ENCODE data around the gene OLFM1. TPM values are rescaled to one million over a fixed set of nuclear protein-coding genes. Genes with fewer than 3 reads are reported as not detected.

Gene OLFM1
- total RNA-seq, 1 donor: 4.4 TPM

- no peaks in the 10 kb centered on the region for H3K4me1 ChIP-seq (ENCODE audit: insufficient read depth, low read length)
- H3K27me3 ChIP-seq (ENCODE audit: insufficient read depth, low read length): peaks cover 14% of the 10 kb centered on the region
- no peak overlapping the region for H3K4me3 ChIP-seq (ENCODE audit: low read length)
- H3K9me3 ChIP-seq (ENCODE audit: low read depth, low read length): no peaks in the 10 kb centered on the region
Measured at GRCh38 chr9:135079018-135079417, 8.4 kb upstream of the OLFM1 start.

GRCh38 chr9:135079676-135080075, 7.8 kb upstream of the OLFM1 start:
- Histone ChIP-seq H3K4me1 (ENCODE audit: insufficient read depth, low read length) (no peaks in the 10 kb centered on the region), H3K4me3 (ENCODE audit: low read length) (no peak overlapping the region), H3K27me3 (ENCODE audit: insufficient read depth, low read length) (peaks cover 13% of the 10 kb centered on the region), H3K9me3 (ENCODE audit: low read depth, low read length) (no peaks in the 10 kb centered on the region)

GRCh38 chr9:135080286-135081263, 6.9 kb upstream of the OLFM1 start:
- no peaks in the 10 kb centered on the region for H3K9me3 ChIP-seq (ENCODE audit: low read depth, low read length)
- H3K27me3 ChIP-seq (ENCODE audit: insufficient read depth, low read length): peaks cover 9% of the 10 kb centered on the region
- H3K4me3 ChIP-seq (ENCODE audit: low read length): no peak overlapping the region
- no peaks in the 10 kb centered on the region for H3K4me1 ChIP-seq (ENCODE audit: insufficient read depth, low read length)

- Histone ChIP-seq H3K4me1 (ENCODE audit: insufficient read depth, low read length) (no peaks in the 10 kb centered on the region), H3K9me3 (ENCODE audit: low read depth, low read length) (no peaks in the 10 kb centered on the region), H3K4me3 (ENCODE audit: low read length) (no peak overlapping the region), H3K27me3 (ENCODE audit: insufficient read depth, low read length) (peaks cover 16% of the 10 kb centered on the region)
Measured at GRCh38 chr9:135081264-135081660, 6.2 kb upstream of the OLFM1 start.

- Histone ChIP-seq H3K4me1 (ENCODE audit: insufficient read depth, low read length) (no peaks in the 10 kb centered on the region), H3K4me3 (ENCODE audit: low read length) (no peak overlapping the region), H3K9me3 (ENCODE audit: low read depth, low read length) (no peaks in the 10 kb centered on the region), H3K27me3 (ENCODE audit: insufficient read depth, low read length) (peaks cover 14% of the 10 kb centered on the region)
Measured at GRCh38 chr9:135081731-135082130, 5.7 kb upstream of the OLFM1 start.

- Histone ChIP-seq H3K27me3 (ENCODE audit: insufficient read depth, low read length) (peaks cover 10% of the 10 kb centered on the region), H3K9me3 (ENCODE audit: low read depth, low read length) (no peaks in the 10 kb centered on the region), H3K4me1 (ENCODE audit: insufficient read depth, low read length) (no peaks in the 10 kb centered on the region), H3K4me3 (ENCODE audit: low read length) (no peak overlapping the region)
Measured at GRCh38 chr9:135082536-135082935, 4.9 kb upstream of the OLFM1 start.

GRCh38 chr9:135083241-135083810, 4.1 kb upstream of the OLFM1 start:
- Histone ChIP-seq H3K27me3 (ENCODE audit: insufficient read depth, low read length) (peaks cover 11% of the 10 kb centered on the region), H3K4me1 (ENCODE audit: insufficient read depth, low read length) (no peaks in the 10 kb centered on the region), H3K4me3 (ENCODE audit: low read length) (no peak overlapping the region), H3K9me3 (ENCODE audit: low read depth, low read length) (no peaks in the 10 kb centered on the region)

- Histone ChIP-seq H3K4me3 (ENCODE audit: low read length) (no peak overlapping the region), H3K9me3 (ENCODE audit: low read depth, low read length) (no peaks in the 10 kb centered on the region), H3K27me3 (ENCODE audit: insufficient read depth, low read length) (peaks cover 16% of the 10 kb centered on the region), H3K4me1 (ENCODE audit: insufficient read depth, low read length) (no peaks in the 10 kb centered on the region)
Measured at GRCh38 chr9:135083831-135084230, 3.6 kb upstream of the OLFM1 start.

- Histone ChIP-seq H3K4me3 (ENCODE audit: low read length) (no peak overlapping the region), H3K9me3 (ENCODE audit: low read depth, low read length) (no peaks in the 10 kb centered on the region), H3K27me3 (ENCODE audit: insufficient read depth, low read length) (peaks cover 19% of the 10 kb centered on the region), H3K4me1 (ENCODE audit: insufficient read depth, low read length) (no peaks in the 10 kb centered on the region)
Measured at GRCh38 chr9:135084262-135084661, 3.2 kb upstream of the OLFM1 start.

- Histone ChIP-seq H3K4me1 (ENCODE audit: insufficient read depth, low read length) (no peaks in the 10 kb centered on the region), H3K4me3 (ENCODE audit: low read length) (no peak overlapping the region), H3K9me3 (ENCODE audit: low read depth, low read length) (no peaks in the 10 kb centered on the region), H3K27me3 (ENCODE audit: insufficient read depth, low read length) (peaks cover 27% of the 10 kb centered on the region)
Measured at GRCh38 chr9:135084881-135085760, 2.3 kb upstream of the OLFM1 start.

- no peaks in the 10 kb centered on the region for H3K9me3 ChIP-seq (ENCODE audit: low read depth, low read length)
- H3K27me3 ChIP-seq (ENCODE audit: insufficient read depth, low read length): peaks cover 30% of the 10 kb centered on the region
- H3K4me3 ChIP-seq (ENCODE audit: low read length): no peak overlapping the region
- H3K4me1 ChIP-seq (ENCODE audit: insufficient read depth, low read length): no peaks in the 10 kb centered on the region
Measured at GRCh38 chr9:135085830-135086546, 1.5 kb upstream of the OLFM1 start.

GRCh38 chr9:135086597-135087488, 625 bp upstream of the OLFM1 start:
- Histone ChIP-seq H3K9me3 (ENCODE audit: low read depth, low read length) (no peaks in the 10 kb centered on the region), H3K4me1 (ENCODE audit: insufficient read depth, low read length) (no peaks in the 10 kb centered on the region), H3K4me3 (ENCODE audit: low read length) (no peak overlapping the region), H3K27me3 (ENCODE audit: insufficient read depth, low read length) (peaks cover 30% of the 10 kb centered on the region)

GRCh38 chr9:135087899-135088347, 455 bp downstream of the OLFM1 start:
- no peak overlapping the region for H3K4me3 ChIP-seq (ENCODE audit: low read length)
- peaks cover 30% of the 10 kb centered on the region for H3K27me3 ChIP-seq (ENCODE audit: insufficient read depth, low read length)

More at GRCh38 chr9:135087899-135088347, 455 bp downstream of the OLFM1 start:
- Histone ChIP-seq H3K4me1 (ENCODE audit: insufficient read depth, low read length) (no peaks in the 10 kb centered on the region), H3K9me3 (ENCODE audit: low read depth, low read length) (no peaks in the 10 kb centered on the region)
